SK-N-SH (cell line): ENCODE data around the gene ZFP36L1. TPM values are rescaled to one million over a fixed set of nuclear protein-coding genes. Genes with fewer than 3 reads are reported as not detected.
A peak's percentile ranks its signal among the peaks of the same experiment; 100 is the strongest.

Experiments used
- ELF1 ChIP-seq: IDR thresholded peaks from 2 replicates; pipeline ENCODE4 v1.4.0; 2012
- EP300 ChIP-seq, 2 experiments: IDR thresholded peaks; 2 replicates each; pipeline versions ENCODE4 v1.4.0 to v1.6.1; 2012; ENCODE audit warnings: borderline replicate concordance in 1 of 2, low read depth in 1 of 2, low read length in 1 of 2
- EZH2phosphoT487 ChIP-seq: fragments of 200-600 bp; sonication (generic); IDR thresholded peaks from 2 replicates; pipeline ENCODE4 v1.6.1; 2017; ENCODE audit warnings: low read depth, mixed run types, mild to moderate bottlenecking, antibody characterized with exemption, moderate library complexity, borderline replicate concordance
- FOSL2 ChIP-seq: IDR thresholded peaks from 2 replicates; pipeline ENCODE4 v1.4.0; 2012; ENCODE audit warnings: low read depth, mild to moderate bottlenecking, moderate library complexity, borderline replicate concordance
- FOXJ3 ChIP-seq: sonication (generic); formaldehyde crosslinking; IDR thresholded peaks from 2 replicates; pipeline ENCODE4 v1.5.1; 2020; ENCODE audit warnings: mild to moderate bottlenecking, missing genetic modification reagents
- FOXM1 ChIP-seq: IDR thresholded peaks from 2 replicates; pipeline ENCODE4 v1.4.0; 2012; ENCODE audit warnings: low read depth, mild to moderate bottlenecking
- GATA2 ChIP-seq: sonication (generic); formaldehyde crosslinking; IDR thresholded peaks from 2 replicates; pipeline ENCODE4 v1.5.0; 2020; ENCODE audit warnings: mild to moderate bottlenecking, missing genetic modification reagents
- IRF3 ChIP-seq: fragments of 150-350 bp; IDR thresholded peaks from 2 replicates; pipeline ENCODE4 v1.6.1; 2016; ENCODE audit warnings: mild to moderate bottlenecking, low read depth, low read length
- MXI1 ChIP-seq: IDR thresholded peaks from 2 replicates; pipeline ENCODE4 v1.6.1; 2012; ENCODE audit warnings: mild to moderate bottlenecking, low read depth, low read length, improper control_type of control experiment
- NRF1 ChIP-seq: IDR thresholded peaks from 2 replicates; pipeline ENCODE4 v1.6.1; 2012; ENCODE audit warnings: low read depth, mild to moderate bottlenecking, low read length
- RAD21 ChIP-seq: IDR thresholded peaks from 2 replicates; pipeline ENCODE4 v1.6.1; 2012; ENCODE audit warnings: mild to moderate bottlenecking, low read length
- REST ChIP-seq: IDR thresholded peaks from 2 replicates; pipeline ENCODE4 v1.6.1; 2012; ENCODE audit warnings: mild to moderate bottlenecking, low read depth, low read length, moderate library complexity
- RFX5 ChIP-seq: IDR thresholded peaks from 2 replicates; pipeline ENCODE4 v1.6.1; 2012; ENCODE audit warnings: mild to moderate bottlenecking, improper control_type of control experiment, low read length
- RXRA ChIP-seq: IDR thresholded peaks from 2 replicates; pipeline ENCODE4 v1.4.0; 2012; ENCODE audit warnings: low read depth, mild to moderate bottlenecking, borderline replicate concordance
- SIN3A ChIP-seq: IDR thresholded peaks from 2 replicates; pipeline ENCODE4 v1.6.1; 2012; ENCODE audit warnings: low read depth, mild to moderate bottlenecking, low read length, moderate library complexity, borderline replicate concordance
- SMC3 ChIP-seq: IDR thresholded peaks from 2 replicates; pipeline ENCODE4 v1.6.1; 2012; ENCODE audit warnings: low read depth, low read length, improper control_type of control experiment
- USF1 ChIP-seq: IDR thresholded peaks from 2 replicates; pipeline ENCODE4 v1.4.0; 2012; ENCODE audit warnings: low read depth, borderline replicate concordance
- polyA plus RNA-seq, 3 experiments: library from polyadenylated mRNA; depleted of rRNA; stranded (reverse); fragments of >200 nt; gene quantifications; 2 replicates each; pipeline ENCODE4 v1.2.3, GENCODE V29; 2012

ZFP36L1 gene
- polyA plus RNA-seq, 1 of the 3 experiments (the other 2 are of a cell fraction) = 16.5 TPM

- TF ChIP-seq USF1 (no peak), FOXJ3 (0 out of 2 replicates have a peak, but pooled peaks have one; percentile 8), NRF1 (0 out of 2 replicates have a peak, but pooled peaks have one; percentile 10), IRF3 (no peak), EZH2phosphoT487 (no peak), GATA2 (CRISPR knock-in tag) (no peak), SIN3A (no peak), SMC3 (peak; percentile 96), RAD21 (peak; percentile 96), RXRA (no peak), FOSL2 (no peak), EP300 (IDR thresholded peaks at IDR 0.05; ENCODE audit: borderline replicate concordance in 1 of 2, low read depth in 1 of 2, low read length in 1 of 2) (peak in 1 of 2 experiments; percentile 40; a peak in 1 of 4 replicates), ELF1 (no peak; the same call in 1 of the 2 replicates), FOXM1 (peak; percentile 59; the same call in 1 of the 2 replicates), REST (no peak), RFX5 (no peak), MXI1 (no peak)
These were observed 23.5 kb upstream of the ZFP36L1 start (continued) for GRCh38 chr14:68816183-68816942.
